Muscle of back (tissue), 11 donors: ENCODE measurements around the gene KLHL17. TPM values are rescaled to one million over a fixed set of nuclear protein-coding genes. Genes with fewer than 3 reads are reported as not detected.
"Not testable (repeated sequence)": the region's sequence is repeated elsewhere in the genome, so short reads cannot be mapped to it uniquely, and the experiment has no call there.

Source experiments
- DNase-seq, 3 donors: peaks; one replicate each; pipeline versions ENCODE4 v3.0.0 to v3.0.0-alpha.2; 2013
- polyA plus RNA-seq, 10 donors: library from polyadenylated mRNA; unstranded; fragments of 120-200 nt; gene quantifications; one replicate each; pipeline ENCODE4 v1.2.1, GENCODE V29; 2013; ENCODE audit not compliant: insufficient read length in 10 of 10

Gene KLHL17
- polyA plus RNA-seq, 10 donors = 3.0 to 7.2 (median 5.2) TPM

GRCh38 chr1:998995-999724 lies 38.8 kb downstream of the KLHL17 start:
- peak in 2 of 3 donors; percentile 58 to 69 for DNase-seq

- DNase-seq = peak; percentile 92 to 97 (median 92)
Observed at GRCh38 chr1:999725-1000356, 39.5 kb downstream of the KLHL17 start, which contains the start of gene HES4. Gene HES4, minus strand, starts transcription at chr1:1000097. Its CDS starts 124 bp downstream, at chr1:999973.

- DNase-seq = peak; percentile 73 to 96 (median 87)
Observed at GRCh38 chr1:1000357-1001056, 40.1 kb downstream of the KLHL17 start.

- DNase-seq = no peak
Observed at GRCh38 chr1:1001057-1001783, 40.8 kb downstream of the KLHL17 start.

- no peak for DNase-seq
Observed at GRCh38 chr1:1003618-1004419, 43.4 kb downstream of the KLHL17 start.

- no peak for DNase-seq
Observed at GRCh38 chr1:1004420-1004779, 44.0 kb downstream of the KLHL17 start.

- peak; percentile 62 to 86 (median 67) for DNase-seq
Observed at GRCh38 chr1:1004780-1005697, 44.7 kb downstream of the KLHL17 start.

GRCh38 chr1:1005774-1006304 lies 45.5 kb downstream of the KLHL17 start:
- DNase-seq = no peak

- no peak for DNase-seq
Observed at GRCh38 chr1:1006305-1007159, 46.1 kb downstream of the KLHL17 start.

- DNase-seq = not testable (repeated sequence)
Observed at GRCh38 chr1:1010131-1010530, 49.7 kb downstream of the KLHL17 start.

- DNase-seq = no peak
Observed at GRCh38 chr1:1011396-1011949, 51.1 kb downstream of the KLHL17 start.

- not testable (repeated sequence) for DNase-seq
Observed at GRCh38 chr1:1012736-1013104, 52.3 kb downstream of the KLHL17 start.

GRCh38 chr1:1013105-1013921 lies 52.9 kb downstream of the KLHL17 start, which contains the start of gene ISG15:
Gene ISG15, plus strand, starts transcription at chr1:1013497. Its CDS starts 77 bp downstream, at chr1:1013574.
- peak; percentile 84 to 95 (median 92) for DNase-seq

GRCh38 chr1:1013922-1014648 lies 53.7 kb downstream of the KLHL17 start:
- peak in 1 of 3 donors; percentile 75 for DNase-seq

GRCh38 chr1:1014799-1015681 lies 54.7 kb downstream of the KLHL17 start:
- DNase-seq = no peak
